Astrocyte (in vitro differentiated cells and primary cell): ENCODE data around the gene RALGAPA1. TPM values are rescaled to one million over a fixed set of nuclear protein-coding genes. Genes with fewer than 3 reads are reported as not detected.

Experiments
- DNase-seq: peaks from one replicate; pipeline ENCODE4 v3.0.0-alpha.2; 2010; ENCODE audit warnings: low read depth
- FAIRE-seq: peaks from 2 replicates; lab custom pipeline; 2011; peaks lifted over from hg19 to GRCh38; lab: Jason Lieb, UNC
- H2AFZ ChIP-seq: 2 replicates; pipeline ENCODE4 v1.6.0; 2012; ENCODE audit warnings: low read depth, low read length, inconsistent platforms
- H3K27ac ChIP-seq: 2 replicates; pipeline ENCODE4 v1.5.1; 2011; ENCODE audit warnings: low read depth, low read length, inconsistent platforms
- H3K27me3 ChIP-seq: 2 replicates; pipeline ENCODE4 v1.6.0; 2011; ENCODE audit warnings: low read length, inconsistent platforms; ENCODE audit not compliant: insufficient read depth
- H3K36me3 ChIP-seq: 2 replicates; pipeline ENCODE4 v1.5.1; 2011; ENCODE audit warnings: low read length, inconsistent platforms; ENCODE audit not compliant: insufficient read depth
- H3K4me1 ChIP-seq: 2 replicates; pipeline ENCODE4 v1.5.1; 2011; ENCODE audit warnings: low read length, inconsistent platforms; ENCODE audit not compliant: insufficient read depth
- H3K4me2 ChIP-seq: 2 replicates; pipeline ENCODE4 v1.6.0; 2012; ENCODE audit warnings: low read length, inconsistent platforms
- H3K4me3 ChIP-seq: 2 replicates; pipeline ENCODE4 v1.5.1; 2011; ENCODE audit warnings: low read depth, mild to moderate bottlenecking, low read length, inconsistent platforms; ENCODE audit not compliant: insufficient read depth
- H3K79me2 ChIP-seq: 2 replicates; pipeline ENCODE4 v1.6.0; 2012; ENCODE audit warnings: mild to moderate bottlenecking, low read length, inconsistent platforms; ENCODE audit not compliant: insufficient read depth
- H3K9ac ChIP-seq: 2 replicates; pipeline ENCODE4 v1.6.0; 2012; ENCODE audit warnings: mild to moderate bottlenecking, low read length, inconsistent platforms
- H3K9me3 ChIP-seq: 2 replicates; pipeline ENCODE4 v1.5.1; 2012; ENCODE audit warnings: low read depth, mild to moderate bottlenecking, low read length, inconsistent platforms; ENCODE audit not compliant: insufficient read depth
- H4K20me1 ChIP-seq: 2 replicates; pipeline ENCODE4 v1.6.0; 2012; ENCODE audit warnings: low read length, inconsistent platforms; ENCODE audit not compliant: insufficient read depth
- H3K27ac Mint-ChIP-seq: one replicate; pipeline ENCODE4 v1.8.0; 2021; ENCODE audit warnings: mild to moderate bottlenecking, mixed read lengths; ENCODE audit not compliant: unreplicated experiment
- H3K27me3 Mint-ChIP-seq: one replicate; pipeline ENCODE4 v1.8.0; 2021; ENCODE audit warnings: low read depth, mixed read lengths; ENCODE audit not compliant: unreplicated experiment
- H3K36me3 Mint-ChIP-seq: one replicate; pipeline ENCODE4 v1.8.0; 2021; ENCODE audit warnings: low read depth, mixed read lengths; ENCODE audit not compliant: unreplicated experiment
- H3K4me1 Mint-ChIP-seq: one replicate; pipeline ENCODE4 v1.8.0; 2021; ENCODE audit warnings: low read depth, mixed read lengths; ENCODE audit not compliant: unreplicated experiment
- H3K4me3 Mint-ChIP-seq: one replicate; pipeline ENCODE4 v1.8.0; 2021; ENCODE audit warnings: mild to moderate bottlenecking, moderate library complexity, mixed read lengths; ENCODE audit not compliant: unreplicated experiment
- H3K9me3 Mint-ChIP-seq: one replicate; pipeline ENCODE4 v1.8.0; 2021; ENCODE audit warnings: mild to moderate bottlenecking, mixed read lengths; ENCODE audit not compliant: unreplicated experiment
- CTCF ChIP-seq: IDR thresholded peaks from 2 replicates; pipeline ENCODE4 v1.5.1; 2011; ENCODE audit warnings: low read depth, mild to moderate bottlenecking, inconsistent platforms, low read length, moderate library complexity; ENCODE audit not compliant: insufficient read depth
- EZH2 ChIP-seq: IDR thresholded peaks from 2 replicates; pipeline ENCODE4 v1.6.1; 2012; ENCODE audit warnings: mild to moderate bottlenecking, low read length, inconsistent platforms; ENCODE audit not compliant: insufficient read depth
- total RNA-seq: library from RNA; stranded (reverse); gene quantifications from 2 replicates; pipeline ENCODE4 v1.2.1, GENCODE V29; 2021

RALGAPA1 gene
- total RNA-seq, 1 donor from 2014 or later, result 24.8 TPM

GRCh38 chr14:35819591-35820540 lies 10.8 kb upstream of the RALGAPA1 start:
- no peak for FAIRE-seq
- H3K4me3 Mint-ChIP-seq, result no peak overlapping the region

GRCh38 chr14:35818346-35819115 lies 9.4 kb upstream of the RALGAPA1 start:
- DNase-seq (peak; percentile 14), FAIRE-seq (no peak)
- H3K36me3 Mint-ChIP-seq, result no peaks in the 10 kb centered on the region
- no peaks in the 10 kb centered on the region for H3K79me2 ChIP-seq
- H3K9me3 ChIP-seq, result no peaks in the 10 kb centered on the region
- no peaks in the 10 kb centered on the region for H3K4me1 ChIP-seq
- no peak overlapping the region for H3K4me3 Mint-ChIP-seq
- H4K20me1 ChIP-seq, result no peaks in the 10 kb centered on the region
- H2AFZ ChIP-seq, result no peak overlapping the region
- no peaks in the 10 kb centered on the region for H3K36me3 ChIP-seq
- no peak overlapping the region for H3K4me2 ChIP-seq
- H3K27ac Mint-ChIP-seq, result no peak overlapping the region
- H3K27me3 ChIP-seq, result peaks cover 4% of the 10 kb centered on the region
- H3K27me3 Mint-ChIP-seq, result no peaks in the 10 kb centered on the region
- H3K27ac ChIP-seq, result no peak overlapping the region
- H3K4me1 Mint-ChIP-seq, result no peaks in the 10 kb centered on the region
- H3K9ac ChIP-seq, result no peak overlapping the region
- H3K9me3 Mint-ChIP-seq, result no peaks in the 10 kb centered on the region
- TF ChIP-seq CTCF, result peak; percentile 56
- no peak for TF ChIP-seq EZH2
- H3K4me3 ChIP-seq, result no peak overlapping the region

More at GRCh38 chr14:35819591-35820540, 10.8 kb upstream of the RALGAPA1 start:
- Histone ChIP-seq H3K4me3 (no peak overlapping the region), H3K4me1 (no peaks in the 10 kb centered on the region), H3K36me3 (no peaks in the 10 kb centered on the region), H3K27me3 (peaks cover 4% of the 10 kb centered on the region), H3K9me3 (no peaks in the 10 kb centered on the region), H3K9ac (no peak overlapping the region), H3K4me2 (no peak overlapping the region), H3K79me2 (no peaks in the 10 kb centered on the region), H3K27ac (no peak overlapping the region), H2AFZ (no peak overlapping the region), H4K20me1 (no peaks in the 10 kb centered on the region)
- no peak overlapping the region for H3K27ac Mint-ChIP-seq
- H3K27me3 Mint-ChIP-seq, result no peaks in the 10 kb centered on the region
- no peaks in the 10 kb centered on the region for H3K36me3 Mint-ChIP-seq
- TF ChIP-seq CTCF (no peak), EZH2 (no peak)
- DNase-seq, result no peak
- no peaks in the 10 kb centered on the region for H3K9me3 Mint-ChIP-seq
- H3K4me1 Mint-ChIP-seq, result no peaks in the 10 kb centered on the region
